HG03196 (cell line): ENCODE results near the gene SH2B3.

Experiments
- ATAC-seq: cut with Tn5 transposase; IDR thresholded peaks from one replicate; pipeline ENCODE4 v1.9.1; 2021; ENCODE audit not compliant: unreplicated experiment

Gene SH2B3

DNA sequence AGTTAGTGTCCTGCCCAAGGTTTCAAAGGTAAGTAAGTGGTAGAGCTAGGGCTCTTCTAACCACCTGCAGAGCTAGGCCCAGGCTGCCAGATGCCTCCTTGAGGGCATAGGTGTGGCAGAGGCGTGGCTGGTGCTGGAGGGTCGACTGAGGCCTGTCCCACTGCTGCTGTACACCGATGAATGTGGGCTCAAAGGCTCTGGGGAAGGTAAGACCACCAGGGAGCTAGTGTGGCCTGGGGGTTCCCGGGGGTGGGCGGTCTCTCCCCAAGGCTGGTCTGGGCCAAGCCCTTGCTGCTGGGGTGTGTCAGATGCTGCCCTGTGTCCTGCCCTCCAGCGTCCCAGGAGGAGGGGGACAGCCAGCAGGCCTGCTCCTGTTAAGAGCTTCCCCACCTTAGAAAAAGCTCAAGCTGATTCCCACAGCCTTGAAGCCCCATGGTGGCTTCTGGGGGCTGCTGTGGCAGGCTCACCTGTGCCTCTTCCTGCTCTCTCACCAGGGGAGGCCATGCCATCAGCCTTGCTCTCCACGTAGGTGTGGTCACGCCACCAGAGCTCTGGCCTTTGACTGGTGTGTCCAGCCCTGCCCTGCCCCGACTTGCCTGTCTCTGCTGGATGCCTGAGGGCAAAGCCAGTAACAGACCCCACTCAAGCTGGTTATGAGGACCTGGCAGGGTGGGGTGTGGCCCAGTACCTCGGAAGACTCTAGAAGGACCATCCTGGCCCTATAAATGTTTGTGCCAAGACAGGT is 36.8 kb downstream of the SH2B3 start:
- no peak for ATAC-seq

DNA sequence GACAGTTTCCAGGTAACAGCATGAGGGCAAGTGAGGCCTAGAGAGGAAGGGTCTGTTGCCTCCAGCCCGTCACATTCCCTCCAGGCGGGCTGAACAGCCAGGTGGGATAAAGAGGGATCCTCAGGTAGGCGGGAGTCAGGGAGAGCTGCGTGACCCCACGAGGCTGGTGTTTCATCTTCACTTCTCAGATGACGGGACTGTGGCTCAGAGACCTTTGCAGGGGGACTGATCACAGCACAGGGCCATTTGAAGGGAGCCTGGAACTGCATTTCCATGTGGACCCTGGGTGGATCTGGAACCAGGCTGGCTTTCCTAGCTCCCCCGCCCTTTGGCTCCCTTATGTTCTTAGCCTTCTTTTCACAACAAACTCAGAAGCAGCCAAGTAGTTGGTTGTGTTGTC is 37.4 kb downstream of the SH2B3 start:
- ATAC-seq = no peak

DNA sequence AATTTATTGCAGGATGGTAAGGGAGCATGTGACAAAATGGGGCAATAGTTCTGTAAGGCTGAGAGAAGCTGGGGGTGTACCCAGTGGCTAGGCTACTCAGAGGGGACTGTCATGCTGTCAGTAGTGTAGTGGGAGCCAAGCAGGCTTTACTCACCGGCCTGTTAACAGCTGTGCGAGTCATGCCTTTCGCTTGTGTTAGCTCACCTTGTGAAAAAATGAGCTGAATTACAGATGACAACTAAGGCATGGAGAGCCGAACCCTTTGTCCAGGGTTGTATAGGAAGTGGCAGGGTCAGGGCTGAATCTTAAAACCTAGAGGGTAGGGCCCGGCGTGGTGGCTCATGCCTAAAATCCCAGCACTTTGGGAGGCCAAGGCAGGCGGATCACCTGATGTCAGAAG is 37.9 kb downstream of the SH2B3 start:
- ATAC-seq = no peak

DNA sequence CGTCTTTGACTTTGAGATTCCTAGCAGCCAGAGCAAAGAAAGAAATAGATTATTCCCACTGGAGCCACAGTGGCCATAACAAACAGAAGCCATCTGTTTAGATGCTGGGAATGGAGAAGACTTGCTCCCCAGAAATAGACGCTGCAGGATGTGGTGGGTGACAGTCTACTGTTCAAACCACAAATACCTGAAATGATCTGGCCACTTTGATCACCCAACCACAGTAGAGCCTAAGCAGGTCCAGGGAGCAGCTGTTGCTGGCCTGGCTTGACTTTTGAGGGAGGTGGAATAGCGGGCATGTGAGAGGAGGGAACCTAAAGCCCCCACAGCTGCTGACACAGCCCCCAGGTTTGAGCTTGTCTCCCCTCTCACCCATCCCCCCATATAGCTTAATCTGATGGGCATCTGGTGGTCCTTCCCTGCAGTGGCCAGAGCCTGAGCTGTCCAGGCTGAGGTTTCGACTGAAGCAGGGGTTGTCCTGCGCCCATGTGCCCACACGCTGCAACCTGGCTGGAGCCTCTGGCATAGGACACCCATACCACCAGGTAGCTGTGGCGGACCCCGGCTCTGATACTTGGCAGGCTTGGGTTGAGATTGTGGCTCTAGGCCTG is 38.7 kb downstream of the SH2B3 start:
- ATAC-seq = peak; percentile 18

DNA sequence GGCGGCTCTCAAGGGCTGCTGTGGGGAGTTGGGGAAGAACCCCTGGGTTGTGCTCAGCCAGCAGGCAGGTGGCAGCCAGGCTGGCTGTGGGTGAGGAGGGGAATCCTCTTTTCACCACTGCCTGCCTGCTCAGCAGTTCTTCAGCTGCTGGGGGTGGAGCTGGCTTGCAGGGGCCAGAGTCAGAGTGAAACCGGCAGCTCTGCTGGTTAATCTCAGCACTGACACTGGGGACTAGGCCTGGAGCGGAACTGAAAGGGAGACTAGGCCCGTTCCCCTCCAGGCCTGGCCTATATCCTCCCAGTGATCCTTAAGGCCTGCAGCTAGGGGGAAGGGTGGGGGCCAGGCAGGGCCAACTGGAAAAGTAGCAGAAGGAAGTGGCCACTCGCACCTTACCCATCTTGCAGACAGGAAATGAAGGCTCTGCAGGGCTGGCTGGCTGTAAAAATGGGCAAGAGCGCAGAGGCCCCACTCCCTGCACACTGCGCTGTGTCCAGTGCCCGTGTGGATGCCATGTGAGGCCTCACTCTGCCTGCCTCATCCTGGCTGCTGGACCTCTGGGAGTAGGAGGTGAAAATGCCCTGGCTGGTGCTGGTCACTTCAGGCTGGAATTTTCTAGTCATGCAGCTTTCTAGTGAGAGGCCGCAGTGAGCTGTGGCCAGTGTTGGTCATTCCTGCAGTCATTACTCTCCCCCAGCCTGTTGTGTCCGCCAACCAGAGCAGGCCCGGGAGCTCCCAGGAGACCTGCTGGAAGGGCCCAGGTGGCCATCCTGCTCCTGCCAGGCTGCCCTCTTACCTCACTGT is 39.4 kb downstream of the SH2B3 start:
- ATAC-seq = peak; percentile 79

DNA sequence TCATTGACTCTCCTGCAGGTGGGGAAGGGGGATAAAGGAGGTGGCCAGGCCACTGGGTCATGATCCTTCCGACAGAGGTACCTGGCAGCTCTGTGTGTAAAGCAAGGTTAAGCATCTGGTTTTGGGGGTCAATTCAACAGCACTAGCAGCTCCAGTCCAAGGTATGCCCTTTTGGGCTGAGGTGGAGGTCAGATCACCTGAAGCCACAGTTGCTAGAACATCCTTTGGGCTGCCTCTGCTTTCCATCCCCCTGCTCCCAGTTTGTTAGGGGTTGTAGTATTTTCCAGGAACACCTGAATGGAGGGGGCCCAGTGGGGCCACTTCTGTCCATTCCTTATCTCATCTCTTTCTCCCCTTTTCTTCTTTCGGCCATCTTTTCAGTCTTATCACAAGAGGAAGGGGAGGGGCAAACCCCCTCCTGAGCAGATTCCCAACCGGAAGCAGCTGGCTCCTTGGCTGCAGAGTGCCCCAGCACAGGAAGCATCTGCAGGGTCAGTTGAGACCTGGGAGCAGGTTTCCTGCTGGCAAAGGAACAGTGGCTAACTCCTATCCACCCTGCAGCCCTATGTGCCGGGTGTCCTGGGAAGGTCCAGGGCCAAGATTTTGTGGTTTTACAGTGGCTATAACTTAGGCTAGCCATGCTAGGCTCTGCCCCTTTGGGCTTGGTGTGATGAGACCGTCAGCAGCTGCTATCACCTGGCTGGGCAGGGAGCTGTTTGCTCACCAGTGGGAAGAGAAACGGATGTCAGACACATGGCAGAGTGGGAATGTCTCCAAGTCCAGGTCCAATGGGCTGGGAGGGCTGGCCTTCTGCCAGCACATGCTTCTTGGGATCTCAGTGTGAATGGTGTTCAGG is 40.2 kb downstream of the SH2B3 start:
- no peak for ATAC-seq

DNA sequence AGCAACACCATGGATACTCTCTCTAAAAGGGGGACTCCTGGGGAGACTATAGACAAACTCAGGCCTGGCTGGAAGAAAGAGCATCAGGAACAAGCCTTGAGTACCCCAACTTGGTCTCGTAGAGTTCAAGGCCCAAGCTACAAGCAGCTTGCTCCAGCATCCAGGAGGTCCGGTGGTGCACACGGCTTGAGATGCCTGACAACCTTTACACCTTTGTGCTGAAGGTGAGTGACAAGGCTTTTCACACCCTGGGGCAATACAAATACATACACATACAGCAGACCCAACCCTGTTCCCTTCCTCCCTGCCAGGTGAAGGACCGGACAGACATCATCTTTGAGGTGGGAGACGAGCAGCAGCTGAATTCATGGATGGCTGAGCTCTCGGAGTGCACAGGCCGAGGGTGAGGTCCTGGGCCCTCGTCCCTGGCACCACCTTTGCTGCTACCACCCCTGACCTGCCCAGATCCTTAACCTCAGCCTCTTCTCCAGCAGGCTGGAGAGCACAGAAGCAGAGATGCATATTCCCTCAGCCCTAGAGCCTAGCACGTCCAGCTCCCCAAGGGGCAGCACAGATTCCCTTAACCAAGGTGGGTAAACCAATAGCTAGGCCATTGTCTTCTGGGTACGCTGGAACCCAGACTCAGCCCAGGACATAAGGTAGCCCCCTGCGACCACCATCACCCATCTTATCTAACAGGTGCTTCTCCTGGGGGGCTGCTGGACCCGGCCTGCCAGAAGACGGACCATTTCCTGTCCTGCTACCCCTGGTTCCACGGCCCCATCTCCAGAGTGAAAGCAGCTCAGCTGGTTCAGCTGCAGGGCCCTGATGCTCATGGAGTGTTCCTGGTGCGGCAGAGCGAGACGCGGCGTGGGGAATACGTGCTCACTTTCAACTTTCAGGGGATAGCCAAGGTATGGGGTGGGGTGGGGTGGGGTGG is 41.2 kb downstream of the SH2B3 start:
- no peak for ATAC-seq

DNA sequence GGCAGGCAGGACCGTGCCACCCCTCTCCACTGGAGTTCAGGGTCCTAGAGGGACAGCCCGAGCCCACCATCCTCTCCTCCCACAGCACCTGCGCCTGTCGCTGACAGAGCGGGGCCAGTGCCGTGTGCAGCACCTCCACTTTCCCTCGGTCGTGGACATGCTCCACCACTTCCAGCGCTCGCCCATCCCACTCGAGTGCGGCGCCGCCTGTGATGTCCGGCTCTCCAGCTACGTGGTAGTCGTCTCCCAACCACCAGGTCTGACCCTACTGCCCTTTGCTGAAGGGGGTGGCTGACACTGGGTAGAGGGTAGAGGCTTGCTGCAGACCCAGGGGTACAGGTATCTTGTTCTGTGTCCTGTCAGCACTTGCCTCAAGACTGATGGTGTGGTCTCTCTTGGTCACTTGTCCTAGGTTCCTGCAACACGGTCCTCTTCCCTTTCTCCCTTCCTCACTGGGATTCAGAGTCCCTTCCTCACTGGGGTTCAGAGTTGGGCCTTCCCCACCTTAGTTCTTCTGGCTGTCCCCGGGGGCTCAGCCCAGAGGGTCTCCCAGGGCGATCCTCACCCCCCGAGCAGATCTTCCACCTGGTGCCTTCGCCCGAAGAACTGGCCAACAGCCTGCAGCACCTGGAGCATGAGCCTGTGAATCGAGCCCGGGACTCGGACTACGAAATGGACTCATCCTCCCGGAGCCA is 42.0 kb downstream of the SH2B3 start:
- ATAC-seq = no peak

DNA sequence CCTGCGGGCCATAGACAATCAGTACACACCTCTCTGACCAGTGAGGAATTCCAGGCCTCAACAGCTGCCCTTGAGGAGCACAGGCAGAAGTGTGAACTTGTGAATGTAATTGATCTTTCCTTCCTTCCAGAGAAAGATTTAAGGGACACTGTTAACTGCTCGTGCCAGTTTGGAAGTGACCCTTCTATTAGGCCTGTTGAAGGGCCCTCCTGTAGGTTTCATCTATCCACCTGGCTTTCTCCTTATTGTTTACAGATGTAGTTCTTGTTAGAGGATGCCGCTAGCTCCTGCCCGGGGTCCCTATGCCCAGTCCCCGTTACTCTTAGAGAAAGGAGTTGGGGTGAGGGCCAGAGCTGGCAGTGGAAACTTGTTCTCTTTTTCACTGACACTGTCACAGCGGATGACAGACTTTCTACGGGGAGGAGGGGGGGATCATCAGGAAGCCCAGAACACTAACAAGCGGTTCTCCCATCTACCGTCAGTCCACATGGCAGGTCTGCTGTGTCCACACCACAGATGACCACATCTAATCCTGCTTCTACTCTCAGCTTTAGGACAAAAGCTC is 42.6 kb downstream of the SH2B3 start:
- no peak for ATAC-seq

DNA sequence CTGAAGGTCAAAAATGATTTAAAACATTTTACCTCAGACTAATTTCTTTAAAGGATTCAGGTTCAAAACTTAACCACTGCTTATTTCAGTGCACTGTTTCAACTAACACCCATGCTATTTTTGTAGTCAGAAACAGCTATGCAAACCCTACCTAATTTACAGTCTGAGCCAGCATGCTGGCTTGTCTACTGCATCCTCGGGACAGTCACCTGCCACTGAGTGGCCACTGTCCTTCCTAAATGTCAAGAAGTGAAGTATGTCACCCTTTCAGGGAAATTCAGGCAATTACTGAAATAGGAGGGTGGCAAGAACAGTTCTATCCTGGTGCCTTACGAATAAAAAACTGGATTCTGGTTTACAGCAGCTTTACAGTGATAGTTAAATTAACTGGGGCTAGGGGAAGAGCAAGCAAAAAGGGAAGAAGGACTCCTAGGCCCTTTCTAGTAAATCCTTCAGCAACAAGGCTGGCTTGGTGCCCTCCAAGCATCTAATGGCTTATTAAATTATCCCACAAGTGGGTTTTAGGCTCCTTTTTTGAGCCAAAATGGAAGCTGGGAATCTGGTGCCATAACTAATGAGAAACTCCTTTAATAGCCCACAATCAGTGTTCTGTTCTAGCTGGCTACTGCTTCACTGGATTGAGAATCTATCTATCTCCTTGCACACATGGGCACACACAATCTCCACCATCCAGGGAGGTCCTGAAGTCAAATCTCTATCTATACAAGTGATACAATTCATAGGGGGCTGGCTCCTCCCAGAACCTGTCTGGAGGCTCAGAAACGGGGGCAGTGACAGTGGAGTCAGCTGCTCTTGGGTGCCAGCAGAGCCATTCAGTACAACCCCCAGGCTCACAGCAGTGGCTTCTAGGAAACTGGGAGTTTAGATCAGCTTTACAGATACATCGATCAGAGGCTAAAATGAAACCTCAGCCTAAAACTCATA is 43.4 kb downstream of the SH2B3 start:
- no peak for ATAC-seq

DNA sequence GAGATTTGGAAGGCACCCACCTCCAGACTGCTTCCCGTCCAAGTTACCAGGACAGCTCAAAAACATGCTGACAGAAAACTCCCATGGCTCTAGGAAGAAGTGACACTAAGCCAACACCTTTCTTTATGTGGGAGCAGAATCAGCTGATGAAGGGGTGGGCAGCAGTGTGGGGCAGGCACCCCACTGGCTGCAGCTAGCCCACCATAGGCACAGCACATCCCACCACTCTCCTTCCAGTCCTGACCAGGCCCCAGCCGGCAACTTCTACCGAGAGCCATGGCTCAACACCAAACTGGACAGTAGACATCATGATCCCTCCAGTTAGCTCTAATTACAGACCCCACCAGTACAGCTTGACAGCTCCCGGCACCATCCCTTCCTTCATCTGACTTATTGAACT is 45.0 kb downstream of the SH2B3 start:
- no peak for ATAC-seq

DNA sequence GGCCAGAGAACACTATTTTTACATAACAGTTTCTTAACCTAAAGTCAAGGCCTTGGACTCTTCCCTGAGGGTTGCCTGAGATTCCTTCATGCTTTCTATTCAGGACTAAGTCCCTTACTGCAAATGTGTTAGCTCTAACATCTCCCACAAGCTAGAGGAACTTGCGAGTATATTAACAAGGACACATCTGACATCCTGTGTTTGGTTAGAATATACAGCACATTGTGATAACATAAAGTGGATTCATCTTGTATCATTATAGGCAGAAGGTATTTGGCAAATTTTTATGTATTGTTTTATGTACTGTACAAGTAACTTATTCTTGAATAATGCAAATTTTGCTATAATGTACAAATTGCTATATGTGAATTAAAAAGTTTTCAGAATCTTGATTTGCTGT is 45.5 kb downstream of the SH2B3 start:
- no peak for ATAC-seq

DNA sequence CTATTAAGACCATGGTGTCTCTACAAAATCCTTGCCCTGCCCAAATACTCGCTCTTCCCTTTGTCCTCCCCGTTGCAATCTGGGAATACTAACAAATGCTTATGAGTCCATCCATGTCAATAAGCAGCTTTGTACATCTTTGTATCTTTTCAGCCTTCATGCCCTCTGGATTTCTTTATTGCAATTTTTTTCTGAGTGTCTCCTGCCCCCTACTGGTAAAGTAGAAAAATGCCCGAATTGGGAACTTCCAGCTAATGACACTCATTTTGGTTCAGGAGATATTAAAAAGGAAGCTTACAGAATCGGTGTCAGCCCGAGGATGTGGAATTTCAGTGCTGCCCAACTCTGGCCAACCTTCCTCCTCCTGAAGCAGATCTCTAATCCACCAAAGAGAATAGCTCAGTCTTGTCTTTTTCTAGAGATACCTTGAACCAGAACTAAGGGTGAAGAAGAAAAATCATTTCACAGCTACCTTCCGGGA is 46.0 kb downstream of the SH2B3 start:
- no peak for ATAC-seq

DNA sequence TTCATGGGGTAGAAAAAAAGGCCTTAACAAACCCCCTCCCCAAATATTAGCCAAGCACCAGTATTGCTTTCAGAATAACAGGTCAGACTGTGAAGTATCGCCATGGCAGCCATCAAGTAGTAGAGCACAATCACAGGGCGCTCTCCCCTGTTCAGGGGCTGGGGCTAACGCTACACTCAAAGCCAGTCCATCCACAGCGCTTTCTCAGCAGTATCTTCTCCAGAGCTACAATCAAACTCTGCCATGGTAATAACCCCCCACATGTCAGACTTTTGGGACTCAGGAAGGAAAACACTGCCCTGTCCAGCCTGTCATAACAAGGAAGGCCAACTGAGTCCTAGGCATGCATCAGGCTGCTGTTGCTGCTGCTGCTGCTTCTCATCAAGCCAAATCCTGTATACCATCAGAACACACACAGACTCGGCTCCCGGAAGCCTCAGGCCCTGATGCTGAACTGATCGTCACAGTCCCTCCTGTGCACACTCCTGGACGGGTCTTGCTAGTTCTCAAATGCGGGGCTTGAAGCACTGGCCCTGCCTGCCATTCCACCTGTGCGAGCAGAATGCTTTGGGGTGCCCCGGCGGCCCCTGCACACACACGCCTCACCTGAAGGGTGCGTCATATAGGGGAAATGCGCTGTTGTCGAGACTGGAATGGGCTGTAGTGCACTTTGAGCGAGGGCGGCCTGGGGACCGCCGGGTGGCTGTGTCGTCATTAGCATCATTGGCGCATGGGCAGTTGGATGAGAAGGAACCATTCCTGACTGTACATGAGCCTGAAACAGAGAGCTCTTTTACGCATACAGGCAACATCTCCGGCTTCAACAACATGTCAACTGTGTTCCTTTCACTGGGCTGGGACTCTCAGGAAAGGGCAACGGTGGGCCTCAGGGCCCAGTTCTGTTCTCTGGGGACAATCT is 47.6 kb downstream of the SH2B3 start:
- ATAC-seq = no peak

DNA sequence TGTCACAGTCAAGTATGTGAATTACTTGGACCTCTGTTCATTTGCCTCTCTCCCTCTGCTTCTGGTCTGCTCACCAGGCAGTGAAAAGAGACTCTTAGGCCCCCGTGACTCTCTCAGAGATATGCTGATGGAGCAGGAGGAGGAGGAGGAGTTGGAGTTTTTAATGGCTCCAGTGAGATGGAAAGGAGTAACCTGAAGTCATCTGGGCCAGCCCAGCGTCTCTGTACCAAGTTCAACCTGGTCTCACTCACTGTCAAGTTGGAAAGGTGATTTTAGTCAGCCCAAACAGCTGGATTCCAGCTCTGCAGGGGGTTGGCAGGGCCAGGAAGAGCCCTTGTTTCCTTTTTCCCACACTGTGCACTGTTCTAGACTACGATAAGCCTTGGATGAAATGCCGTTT is 48.6 kb downstream of the SH2B3 start:
- no peak for ATAC-seq

DNA sequence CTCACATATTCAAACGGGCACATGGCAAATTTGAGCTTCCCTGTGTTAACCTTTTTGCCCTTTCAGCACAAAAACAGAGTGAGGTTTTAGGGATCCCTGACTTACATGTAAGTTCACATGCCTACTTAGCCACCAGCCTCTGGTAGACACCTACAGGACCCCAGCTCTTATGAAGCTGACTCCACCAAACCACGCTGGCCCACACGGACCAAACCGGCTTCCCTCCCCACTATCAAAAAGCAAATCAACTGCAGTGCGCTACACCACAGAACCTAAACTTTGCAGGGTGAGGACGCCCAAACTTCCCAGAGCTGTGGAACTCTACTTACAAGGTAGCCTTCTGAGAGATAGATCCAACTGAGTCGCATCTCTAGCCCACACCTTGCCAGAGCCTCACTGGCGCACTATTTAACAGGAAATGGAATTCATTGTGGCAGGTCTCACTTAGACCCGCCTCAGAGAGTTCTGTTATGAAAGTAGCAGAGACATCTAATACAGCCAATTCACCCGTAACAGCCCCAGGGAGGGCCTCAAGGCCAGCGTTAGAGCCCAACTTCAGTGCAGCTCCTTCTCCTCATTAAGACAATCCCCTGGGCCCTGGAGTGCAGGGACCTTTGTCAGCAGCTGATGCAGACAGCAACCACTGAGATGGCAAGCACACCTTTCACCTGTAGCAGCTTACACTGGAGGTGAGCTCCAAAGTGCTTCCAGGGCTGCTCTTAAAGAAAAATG is 49.2 kb downstream of the SH2B3 start:
- ATAC-seq = no peak
